OCI-LY3 (cell line): Measurements from ENCODE around the gene C1QTNF5.

ENCODE experiments used
- CTCF ChIP-seq: fragments of 200-600, 300-600 bp; sonication (generic); IDR thresholded peaks from 2 replicates; pipeline ENCODE4 v1.5.1; 2014; ENCODE audit warnings: antibody characterized with exemption, low read length, low read depth
- EZH2phosphoT487 ChIP-seq: fragments of 200-600 bp; shearing (Covaris generic); IDR thresholded peaks from 2 replicates; pipeline ENCODE4 v1.6.1; 2018; ENCODE audit warnings: antibody characterized with exemption, mixed run types, low read depth

- no peak for TF ChIP-seq CTCF
- TF ChIP-seq EZH2phosphoT487: no peak
Observed at GRCh38 chr11:119345685-119346084, 5.0 kb upstream of the C1QTNF5 start.
